HG03064 (cell line): ENCODE results near the gene SNX32.
A peak's percentile ranks its signal among the peaks of the same experiment; 100 is the strongest.
"Not testable (repeated sequence)": the region's sequence is repeated elsewhere in the genome, so short reads cannot be mapped to it uniquely, and the experiment has no call there.

Source experiments
- ATAC-seq: cut with Tn5 transposase; IDR thresholded peaks from one replicate; pipeline ENCODE4 v1.9.1; 2021; ENCODE audit warnings: low read depth; ENCODE audit not compliant: unreplicated experiment

The SNX32 gene

GRCh38 chr11:65822776-65823528 lies 10.8 kb upstream of the SNX32 start:
- ATAC-seq: no peak

GRCh38 chr11:65826984-65827735 lies 6.6 kb upstream of the SNX32 start:
- ATAC-seq: no peak

- ATAC-seq: no peak
Observed at GRCh38 chr11:65829459-65829858, 4.3 kb upstream of the SNX32 start.

GRCh38 chr11:65832231-65832630 lies 1.5 kb upstream of the SNX32 start:
- ATAC-seq: not testable (repeated sequence)

- peak; percentile 15 for ATAC-seq
Observed at GRCh38 chr11:65834202-65834601, 439 bp downstream of the SNX32 start.

GRCh38 chr11:65842144-65842543 lies 8.4 kb downstream of the SNX32 start:
- no peak for ATAC-seq

- no peak for ATAC-seq
Observed at GRCh38 chr11:65843811-65844210, 10.0 kb downstream of the SNX32 start.

- no peak for ATAC-seq
Observed at GRCh38 chr11:65844231-65844872, 10.6 kb downstream of the SNX32 start.

- ATAC-seq: no peak
Observed at GRCh38 chr11:65847746-65848145, 14.0 kb downstream of the SNX32 start.

GRCh38 chr11:65848693-65849092 lies 14.9 kb downstream of the SNX32 start:
- ATAC-seq: not testable (repeated sequence)

GRCh38 chr11:65849366-65849765 lies 15.6 kb downstream of the SNX32 start:
- ATAC-seq: no peak

- no peak for ATAC-seq
Observed at GRCh38 chr11:65849771-65850216, 16.0 kb downstream of the SNX32 start.

- no peak for ATAC-seq
Observed at GRCh38 chr11:65850217-65851082, 16.7 kb downstream of the SNX32 start.

GRCh38 chr11:65851083-65851579 lies 17.4 kb downstream of the SNX32 start:
- no peak for ATAC-seq

- no peak for ATAC-seq
Observed at GRCh38 chr11:65851811-65852507, 18.2 kb downstream of the SNX32 start.

GRCh38 chr11:65852508-65853245 lies 18.9 kb downstream of the SNX32 start:
- ATAC-seq: no peak

- ATAC-seq: no peak
Observed at GRCh38 chr11:65853246-65853979, 19.6 kb downstream of the SNX32 start.

GRCh38 chr11:65854161-65854592 lies 20.4 kb downstream of the SNX32 start:
- ATAC-seq: no peak
